Measurements from ENCODE around the gene TMCC3.

DNA sequence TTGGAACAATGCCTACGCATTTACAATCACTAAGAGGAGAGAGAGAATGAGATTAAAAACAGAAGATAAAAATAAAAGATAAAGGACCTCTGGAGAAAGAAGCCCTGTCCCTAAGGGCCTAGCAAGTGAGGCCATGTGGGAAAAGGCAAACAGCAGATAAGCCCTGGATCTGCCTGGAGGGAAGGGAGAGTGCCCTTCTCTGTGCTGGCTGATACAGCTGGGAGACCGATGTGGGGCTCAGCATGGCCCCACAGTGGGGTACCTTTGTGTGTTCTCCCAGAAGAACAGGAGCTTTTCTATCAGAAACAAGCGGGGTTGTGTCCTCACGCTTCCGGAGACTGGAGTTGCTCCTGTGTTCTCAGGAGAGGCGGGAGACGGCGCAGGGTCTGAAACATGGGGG is 59.9 kb downstream of the TMCC3 start:
- TF ChIP-seq CTCF (optimal IDR thresholded peaks at IDR 0.05 in 1 of 3, IDR thresholded peaks at IDR 0.05 in 1 of 3, conservative IDR thresholded peaks at IDR 0.05 in 1 of 3; ENCODE audit: extremely low read depth in 1 of 3, insufficient read depth in 2 of 3, low read length in 3 of 3) (no peak), EZH2 (IDR thresholded peaks at IDR 0.05; ENCODE audit: low read length) (no peak)

Measured in keratinocyte (primary cell).